CD4-positive, CD25-positive, alpha-beta regulatory T cell (primary cell): Measurements from ENCODE around the gene HOXA13. TPM values are rescaled to one million over a fixed set of nuclear protein-coding genes. Genes with fewer than 3 reads are reported as not detected.

Experiments used
- ATAC-seq, 2 donors: fragments of 150-1000 bp; cut with Tn5 transposase; one replicate each; pipeline ENCODE4 v1.10.0; 2021; ENCODE audit warnings: low read depth in 2 of 2, moderate number of reproducible peaks in 2 of 2, moderate library complexity in 1 of 2
- DNase-seq, 3 donors: peaks; one replicate each; pipeline versions ENCODE4 v3.0.0 to v3.0.0-alpha.2; 2012 to 2022; ENCODE audit warnings: mixed read lengths in 1 of 3
- H3K27ac ChIP-seq: one replicate; pipeline ENCODE4 v1.7.0; 2013; ENCODE audit warnings: mild to moderate bottlenecking, low read length; ENCODE audit not compliant: insufficient read depth, poor library complexity, severe bottlenecking
- H3K27me3 ChIP-seq: one replicate; pipeline ENCODE4 v1.7.0; 2013; ENCODE audit warnings: low read length; ENCODE audit not compliant: control insufficient read depth, insufficient read depth
- H3K36me3 ChIP-seq: one replicate; pipeline ENCODE4 v1.7.0; 2013; ENCODE audit warnings: mild to moderate bottlenecking, low read length, moderate library complexity; ENCODE audit not compliant: control insufficient read depth, insufficient read depth
- H3K4me1 ChIP-seq: 2 replicates; pipeline ENCODE4 v1.7.0; 2013; ENCODE audit warnings: mild to moderate bottlenecking, low read length; ENCODE audit not compliant: insufficient read depth, control insufficient read depth, poor library complexity, severe bottlenecking
- H3K4me3 ChIP-seq: one replicate; pipeline ENCODE4 v1.7.0; 2013; ENCODE audit warnings: low read depth, mild to moderate bottlenecking, low read length, moderate library complexity
- H3K9me3 ChIP-seq, 2 experiments: 1 replicate in 1 of 2; 2 replicates in 1 of 2; pipeline ENCODE4 v1.7.0; 2013; ENCODE audit warnings: low read length in 2 of 2, mild to moderate bottlenecking in 1 of 2, moderate library complexity in 1 of 2; ENCODE audit not compliant: control insufficient read depth in 2 of 2
- H3K27ac Mint-ChIP-seq, 3 donors: one replicate each; pipeline ENCODE4 v1.8.0; 2020 to 2022; ENCODE audit warnings: mild to moderate bottlenecking in 3 of 3, mixed read lengths in 3 of 3, moderate library complexity in 2 of 3
- H3K27me3 Mint-ChIP-seq: one replicate; pipeline ENCODE4 v1.8.0; 2022; ENCODE audit warnings: mild to moderate bottlenecking, mixed read lengths
- H3K36me3 Mint-ChIP-seq: one replicate; pipeline ENCODE4 v1.8.0; 2020; ENCODE audit warnings: mixed read lengths
- H3K4me1 Mint-ChIP-seq, 4 donors: one replicate each; pipeline ENCODE4 v1.8.0; 2020 to 2022; ENCODE audit warnings: mixed read lengths in 4 of 4, mild to moderate bottlenecking in 1 of 4
- H3K4me3 Mint-ChIP-seq, 4 donors: one replicate each; pipeline ENCODE4 v1.8.0; 2020 to 2022; ENCODE audit warnings: mild to moderate bottlenecking in 4 of 4, mixed read lengths in 4 of 4, moderate library complexity in 3 of 4
- H3K9me3 Mint-ChIP-seq, 7 donors: one replicate each; pipeline ENCODE4 v1.8.0; 2020 to 2022; ENCODE audit warnings: mixed read lengths in 7 of 7, mild to moderate bottlenecking in 3 of 7, moderate library complexity in 2 of 7
- polyA plus RNA-seq, 4 donors: library from polyadenylated mRNA; unstranded; fragments of 300-500 nt; fragmentation: Illumina TruSeq; gene quantifications; one replicate each; pipeline ENCODE4 v1.2.3, GENCODE V29; 2021
- total RNA-seq: library from RNA; stranded (reverse); gene quantifications from one replicate; pipeline ENCODE4 v1.2.3, GENCODE V29; 2022

The HOXA13 gene
- total RNA-seq (not detected), polyA plus RNA-seq (not detected)

- peaks cover 35% of the 10 kb centered on the region for H3K4me1 ChIP-seq
- Mint-ChIP-seq H3K4me3 (peak within 1 kb of the TSS; percentile 79 to 87 (median 82)), H3K4me1 (peaks cover 0 to 49% (median 19%) of the 10 kb centered on the region in 4 donors), H3K36me3 (no peaks in the 10 kb centered on the region), H3K27ac (peak within 1 kb of the TSS in 1 of 3 donors; percentile 71), H3K27me3 (peaks cover 91% of the 10 kb centered on the region), H3K9me3 (peaks cover 0 to 22% (median 0%) of the 10 kb centered on the region in 7 donors)
- no peak within 1 kb of the TSS for H3K4me3 ChIP-seq
- peaks cover 64% of the 10 kb centered on the region for H3K27me3 ChIP-seq
- H3K9me3 ChIP-seq, result peaks cover 0 to 6% of the 10 kb centered on the region in 2 experiments
- no peak for DNase-seq
- H3K27ac ChIP-seq, result no peak within 1 kb of the TSS
- ATAC-seq, result peak; percentile 44 to 59
- no peaks in the 10 kb centered on the region for H3K36me3 ChIP-seq
Measured at GRCh38 chr7:27199849-27200760, at the start of gene HOXA13. TSS of gene HOXA13 (minus strand) at chr7:27200091. CDS start at chr7:27200077, 14 bp downstream.

GRCh38 chr7:27248911-27249723, 49.2 kb upstream of the HOXA13 start:
- H3K27me3 ChIP-seq, result peaks cover 52% of the 10 kb centered on the region
- Mint-ChIP-seq H3K36me3 (no peaks in the 10 kb centered on the region), H3K4me3 (no peak overlapping the region), H3K4me1 (peaks cover 5 to 33% (median 8%) of the 10 kb centered on the region in 4 donors), H3K27ac (no peak overlapping the region), H3K9me3 (peaks cover 0 to 4% (median 0%) of the 10 kb centered on the region in 7 donors), H3K27me3 (peaks cover 91% of the 10 kb centered on the region)
- no peaks in the 10 kb centered on the region for H3K4me1 ChIP-seq
- H3K4me3 ChIP-seq, result no peak overlapping the region
- ATAC-seq (no peak), DNase-seq (no peak)
- H3K9me3 ChIP-seq, result no peaks in the 10 kb centered on the region
- H3K36me3 ChIP-seq, result no peaks in the 10 kb centered on the region
- H3K27ac ChIP-seq, result no peak overlapping the region

GRCh38 chr7:27248427-27248806, 48.5 kb upstream of the HOXA13 start:
- H3K27ac ChIP-seq, result no peak overlapping the region
- H3K9me3 ChIP-seq, result no peaks in the 10 kb centered on the region
- DNase-seq (no peak), ATAC-seq (no peak)
- Mint-ChIP-seq H3K9me3 (peaks cover 0 to 5% (median 0%) of the 10 kb centered on the region in 7 donors), H3K4me1 (peaks cover 6 to 37% (median 10%) of the 10 kb centered on the region in 4 donors), H3K36me3 (no peaks in the 10 kb centered on the region), H3K4me3 (no peak overlapping the region), H3K27ac (no peak overlapping the region), H3K27me3 (peaks cover 91% of the 10 kb centered on the region)
- peaks cover 48% of the 10 kb centered on the region for H3K27me3 ChIP-seq
- no peaks in the 10 kb centered on the region for H3K36me3 ChIP-seq
- H3K4me3 ChIP-seq, result no peak overlapping the region
- H3K4me1 ChIP-seq, result no peaks in the 10 kb centered on the region

- Histone ChIP-seq H3K27ac (no peak overlapping the region), H3K4me3 (no peak overlapping the region), H3K9me3 (no peaks in the 10 kb centered on the region), H3K36me3 (no peaks in the 10 kb centered on the region), H3K4me1 (peaks cover under 1% of the 10 kb centered on the region), H3K27me3 (peaks cover 45% of the 10 kb centered on the region)
- peaks cover 87% of the 10 kb centered on the region for H3K27me3 Mint-ChIP-seq
- peaks cover 0 to 5% (median 0%) of the 10 kb centered on the region in 7 donors for H3K9me3 Mint-ChIP-seq
- no peak for DNase-seq
- no peaks in the 10 kb centered on the region for H3K36me3 Mint-ChIP-seq
- H3K4me3 Mint-ChIP-seq, result no peak overlapping the region
- peaks cover 6 to 38% (median 11%) of the 10 kb centered on the region in 4 donors for H3K4me1 Mint-ChIP-seq
- no peak overlapping the region for H3K27ac Mint-ChIP-seq
- ATAC-seq, result no peak
Measured at GRCh38 chr7:27247452-27248426, 47.8 kb upstream of the HOXA13 start.

GRCh38 chr7:27247000-27247399, 47.1 kb upstream of the HOXA13 start:
- Histone ChIP-seq H3K27me3 (peaks cover 45% of the 10 kb centered on the region), H3K4me1 (peaks cover 8% of the 10 kb centered on the region), H3K36me3 (no peaks in the 10 kb centered on the region), H3K27ac (no peak overlapping the region), H3K9me3 (no peaks in the 10 kb centered on the region), H3K4me3 (no peak overlapping the region)
- no peak overlapping the region for H3K4me3 Mint-ChIP-seq
- H3K36me3 Mint-ChIP-seq, result no peaks in the 10 kb centered on the region
- peaks cover 6 to 40% (median 14%) of the 10 kb centered on the region in 4 donors for H3K4me1 Mint-ChIP-seq
- no peak for ATAC-seq
- peak overlapping the region in 1 of 3 donors; percentile 38 for H3K27ac Mint-ChIP-seq
- H3K9me3 Mint-ChIP-seq, result peaks cover 0 to 5% (median 0%) of the 10 kb centered on the region in 7 donors
- peaks cover 87% of the 10 kb centered on the region for H3K27me3 Mint-ChIP-seq
- no peak for DNase-seq

- Mint-ChIP-seq H3K27ac (no peak overlapping the region), H3K4me1 (peaks cover 4 to 40% (median 13%) of the 10 kb centered on the region in 4 donors), H3K27me3 (peaks cover 91% of the 10 kb centered on the region), H3K36me3 (no peaks in the 10 kb centered on the region), H3K9me3 (peaks cover 0 to 5% (median 0%) of the 10 kb centered on the region in 7 donors), H3K4me3 (no peak overlapping the region)
- Histone ChIP-seq H3K9me3 (no peaks in the 10 kb centered on the region), H3K4me3 (no peak overlapping the region), H3K4me1 (peaks cover 9% of the 10 kb centered on the region), H3K27ac (no peak overlapping the region), H3K36me3 (no peaks in the 10 kb centered on the region), H3K27me3 (peaks cover 43% of the 10 kb centered on the region)
- ATAC-seq, result no peak
- DNase-seq, result no peak
Measured at GRCh38 chr7:27245798-27246691, 46.2 kb upstream of the HOXA13 start.
